Transverse colon (tissue), 4 donors: ENCODE data around the gene PTPRR. TPM values are rescaled to one million over a fixed set of nuclear protein-coding genes. Genes with fewer than 3 reads are reported as not detected.

Source experiments
- small RNA-seq, 4 donors: library from RNA; depleted of rRNA; stranded (forward); fragments of <200 nt; gene quantifications; one replicate each; pipeline ENCODE3, GENCODE V24; 2016
- total RNA-seq, 4 donors: library from RNA; depleted of rRNA; stranded (reverse); fragments of >200 nt; gene quantifications; one replicate each; pipeline ENCODE4 v1.1.0, GENCODE V29; 2016

Gene PTPRR
- total RNA-seq, 4 donors from 2014 or later: 13.2 to 50.9 (median 31.4) TPM; not detected in 1

Small RNAs within 50 kb of the gene (small RNA-seq; reads per million reads assigned to genes)
- gene RF00019: 0 reads per million in 4 donors

Other genes with a start within 250 kb of the PTPRR start
- gene TSPAN8, start 237.3 kb upstream of the PTPRR start, total RNA-seq: 1,000 to 10,000 TPM in 2 of 4 donors, 100 to 1,000 TPM in 2; 217 to 1,195 (median 646) TPM